Tibial nerve (tissue), 3 donors: Measurements from ENCODE around the gene TPBGL.

Experiments used
- CTCF ChIP-seq, 5 experiments: fragments of 200-600 bp in 3 of 5; fragments of 450-650 bp in 2 of 5; sonication (generic) in 3 of 5; IDR thresholded peaks; one replicate each; pipeline ENCODE4 v1.5.1; 2016 to 2019; ENCODE audit warnings: antibody characterized with exemption in 5 of 5, mild to moderate bottlenecking in 3 of 5, moderate library complexity in 2 of 5
- POLR2A ChIP-seq, 2 donors: fragments of 450-650 bp; IDR thresholded peaks; one replicate each; pipeline ENCODE4 v1.6.1; 2017; ENCODE audit warnings: antibody characterized with exemption in 2 of 2, mild to moderate bottlenecking in 2 of 2, moderate library complexity in 2 of 2

- TF ChIP-seq CTCF (IDR thresholded peaks at IDR 0.05) (no peak), POLR2A (IDR thresholded peaks at IDR 0.05) (no peak)
Observed at GRCh38 chr11:75236062-75236461, 4.5 kb upstream of the TPBGL start.
